SJCRH30 (cell line): ENCODE results near the gene FOCAD. TPM values are rescaled to one million over a fixed set of nuclear protein-coding genes. Genes with fewer than 3 reads are reported as not detected.

Source experiments
- DNase-seq, 2 experiments: peaks; one replicate each; pipeline ENCODE4 v3.0.0-alpha.2; 2015 to 2020
- H3K27ac ChIP-seq: fragments of 250-450 bp; sonication (Bioruptor Pico); 2 replicates; pipeline ENCODE4 v1.5.1; 2020; ENCODE audit warnings: mild to moderate bottlenecking, moderate library complexity
- H3K27me3 ChIP-seq: fragments of 250-450 bp; sonication (Bioruptor Pico); 2 replicates; pipeline ENCODE4 v1.5.1; 2020; ENCODE audit warnings: mild to moderate bottlenecking, moderate library complexity
- H3K36me3 ChIP-seq: fragments of 250-450 bp; sonication (Bioruptor Pico); 2 replicates; pipeline ENCODE4 v1.5.1; 2020; ENCODE audit warnings: mild to moderate bottlenecking, moderate library complexity
- H3K4me1 ChIP-seq: fragments of 250-450 bp; sonication (Bioruptor Pico); 2 replicates; pipeline ENCODE4 v1.5.1; 2020; ENCODE audit warnings: mild to moderate bottlenecking, moderate library complexity
- H3K4me3 ChIP-seq: fragments of 250-450 bp; sonication (Bioruptor Pico); 2 replicates; pipeline ENCODE4 v1.5.1; 2020; ENCODE audit warnings: mild to moderate bottlenecking, moderate library complexity
- H3K9me3 ChIP-seq: fragments of 250-450 bp; sonication (Bioruptor Pico); replicated peaks from 2 replicates; pipeline ENCODE4 v1.5.1; 2020; ENCODE audit warnings: mild to moderate bottlenecking, moderate library complexity
- total RNA-seq: library from RNA; depleted of rRNA; stranded (reverse); fragments of >200 nt; shearing (Covaris generic); gene quantifications from 2 replicates; pipeline ENCODE4 v1.2.3, GENCODE V29; 2014

The FOCAD gene
- total RNA-seq, 1 experiment from 2014 or later: 24.1 TPM

GRCh38 chr9:20784196-20784595, 100.1 kb downstream of the FOCAD start:
- no peak for DNase-seq
- Histone ChIP-seq H3K27me3 (no peaks in the 10 kb centered on the region), H3K36me3 (peaks cover 2% of the 10 kb centered on the region; the same call in 1 of the 2 replicates), H3K9me3 (no peaks in the 10 kb centered on the region), H3K4me1 (no peaks in the 10 kb centered on the region), H3K27ac (no peak overlapping the region), H3K4me3 (no peak overlapping the region)

GRCh38 chr9:20786807-20787206, 102.7 kb downstream of the FOCAD start:
- peaks cover under 1% of the 10 kb centered on the region; the same call in 1 of the 2 replicates for H3K36me3 ChIP-seq
- H3K27me3 ChIP-seq: no peaks in the 10 kb centered on the region
- no peak for DNase-seq
- no peak overlapping the region for H3K4me3 ChIP-seq
- no peaks in the 10 kb centered on the region for H3K9me3 ChIP-seq
- H3K27ac ChIP-seq: no peak overlapping the region
- no peaks in the 10 kb centered on the region for H3K4me1 ChIP-seq

- no peak for DNase-seq
- H3K27ac ChIP-seq: no peak overlapping the region
- H3K36me3 ChIP-seq: no peaks in the 10 kb centered on the region
- H3K27me3 ChIP-seq: no peaks in the 10 kb centered on the region
- no peaks in the 10 kb centered on the region for H3K9me3 ChIP-seq
- no peak overlapping the region for H3K4me3 ChIP-seq
- no peaks in the 10 kb centered on the region for H3K4me1 ChIP-seq
Observed at GRCh38 chr9:20788526-20789451, 104.7 kb downstream of the FOCAD start.

- Histone ChIP-seq H3K9me3 (no peaks in the 10 kb centered on the region), H3K4me3 (no peak overlapping the region), H3K27ac (no peak overlapping the region), H3K27me3 (no peaks in the 10 kb centered on the region), H3K4me1 (no peaks in the 10 kb centered on the region), H3K36me3 (no peaks in the 10 kb centered on the region)
- DNase-seq: no peak
Observed at GRCh38 chr9:20790721-20791120, 106.7 kb downstream of the FOCAD start.

- H3K4me3 ChIP-seq: no peak overlapping the region
- H3K27me3 ChIP-seq: no peaks in the 10 kb centered on the region
- DNase-seq: no peak
- no peak overlapping the region for H3K27ac ChIP-seq
- no peaks in the 10 kb centered on the region for H3K9me3 ChIP-seq
- H3K4me1 ChIP-seq: no peaks in the 10 kb centered on the region
- H3K36me3 ChIP-seq: no peaks in the 10 kb centered on the region
Observed at GRCh38 chr9:20791682-20792081, 107.6 kb downstream of the FOCAD start.

GRCh38 chr9:20804489-20805250, 120.6 kb downstream of the FOCAD start:
- no peaks in the 10 kb centered on the region for H3K9me3 ChIP-seq
- DNase-seq: no peak
- no peaks in the 10 kb centered on the region for H3K4me1 ChIP-seq
- H3K36me3 ChIP-seq: no peaks in the 10 kb centered on the region
- no peak overlapping the region for H3K4me3 ChIP-seq
- H3K27ac ChIP-seq: no peak overlapping the region
- H3K27me3 ChIP-seq: no peaks in the 10 kb centered on the region

- Histone ChIP-seq H3K27me3 (no peaks in the 10 kb centered on the region), H3K4me1 (no peaks in the 10 kb centered on the region), H3K9me3 (no peaks in the 10 kb centered on the region), H3K4me3 (no peak overlapping the region), H3K36me3 (no peaks in the 10 kb centered on the region), H3K27ac (no peak overlapping the region)
- DNase-seq: no peak
Observed at GRCh38 chr9:20805766-20806165, 121.7 kb downstream of the FOCAD start.

- H3K4me3 ChIP-seq: no peak overlapping the region
- no peak overlapping the region for H3K27ac ChIP-seq
- no peaks in the 10 kb centered on the region for H3K4me1 ChIP-seq
- no peaks in the 10 kb centered on the region for H3K36me3 ChIP-seq
- no peaks in the 10 kb centered on the region for H3K9me3 ChIP-seq
- no peak for DNase-seq
- no peaks in the 10 kb centered on the region for H3K27me3 ChIP-seq
Observed at GRCh38 chr9:20808002-20808401, 123.9 kb downstream of the FOCAD start.

GRCh38 chr9:20811872-20812271, 127.8 kb downstream of the FOCAD start:
- H3K9me3 ChIP-seq: 0 out of 2 replicates have a peak, but pooled peaks cover 3% of the 10 kb centered on the region
- no peaks in the 10 kb centered on the region for H3K27me3 ChIP-seq
- no peaks in the 10 kb centered on the region for H3K36me3 ChIP-seq
- no peak overlapping the region for H3K4me3 ChIP-seq
- no peak overlapping the region for H3K27ac ChIP-seq
- H3K4me1 ChIP-seq: no peaks in the 10 kb centered on the region
- DNase-seq: no peak

- Histone ChIP-seq H3K27ac (no peak overlapping the region), H3K4me1 (no peaks in the 10 kb centered on the region), H3K4me3 (no peak overlapping the region), H3K27me3 (no peaks in the 10 kb centered on the region), H3K9me3 (0 out of 2 replicates have a peak, but pooled peaks cover 3% of the 10 kb centered on the region), H3K36me3 (no peaks in the 10 kb centered on the region)
- DNase-seq: no peak
Observed at GRCh38 chr9:20815923-20816703, 132.1 kb downstream of the FOCAD start.

- DNase-seq: no peak
- Histone ChIP-seq H3K4me1 (no peaks in the 10 kb centered on the region), H3K27me3 (no peaks in the 10 kb centered on the region), H3K9me3 (no peaks in the 10 kb centered on the region), H3K27ac (no peak overlapping the region), H3K36me3 (0 out of 2 replicates have a peak, but pooled peaks cover 4% of the 10 kb centered on the region), H3K4me3 (no peak overlapping the region)
Observed at GRCh38 chr9:20823051-20823450, 139.0 kb downstream of the FOCAD start.

- Histone ChIP-seq H3K36me3 (no peaks in the 10 kb centered on the region; the same call in 1 of the 2 replicates), H3K27me3 (no peaks in the 10 kb centered on the region), H3K9me3 (no peaks in the 10 kb centered on the region), H3K4me3 (no peak overlapping the region), H3K27ac (no peak overlapping the region), H3K4me1 (peaks cover 12% of the 10 kb centered on the region)
- no peak for DNase-seq
Observed at GRCh38 chr9:20831028-20831427, 147.0 kb downstream of the FOCAD start.

- Histone ChIP-seq H3K36me3 (no peaks in the 10 kb centered on the region; the same call in 1 of the 2 replicates), H3K4me3 (no peak overlapping the region), H3K4me1 (peaks cover 20% of the 10 kb centered on the region), H3K9me3 (no peaks in the 10 kb centered on the region), H3K27ac (no peak overlapping the region), H3K27me3 (no peaks in the 10 kb centered on the region)
- no peak for DNase-seq
Observed at GRCh38 chr9:20832775-20833174, 148.7 kb downstream of the FOCAD start.

GRCh38 chr9:20835377-20836286, 151.6 kb downstream of the FOCAD start:
- DNase-seq: peak; percentile 74 to 88
- Histone ChIP-seq H3K27ac (peak overlapping the region; percentile 83), H3K36me3 (no peaks in the 10 kb centered on the region), H3K4me3 (peak overlapping the region; percentile 35), H3K27me3 (no peaks in the 10 kb centered on the region), H3K9me3 (no peaks in the 10 kb centered on the region), H3K4me1 (peaks cover 20% of the 10 kb centered on the region)
